Globus pallidus (tissue), 1 donor: ENCODE results near the gene PBX1.

Experiments used
- DNase-seq: peaks from one replicate; pipeline ENCODE4 v3.0.0-alpha.2; 2015; ENCODE audit warnings: low spot score

Gene PBX1

DNA sequence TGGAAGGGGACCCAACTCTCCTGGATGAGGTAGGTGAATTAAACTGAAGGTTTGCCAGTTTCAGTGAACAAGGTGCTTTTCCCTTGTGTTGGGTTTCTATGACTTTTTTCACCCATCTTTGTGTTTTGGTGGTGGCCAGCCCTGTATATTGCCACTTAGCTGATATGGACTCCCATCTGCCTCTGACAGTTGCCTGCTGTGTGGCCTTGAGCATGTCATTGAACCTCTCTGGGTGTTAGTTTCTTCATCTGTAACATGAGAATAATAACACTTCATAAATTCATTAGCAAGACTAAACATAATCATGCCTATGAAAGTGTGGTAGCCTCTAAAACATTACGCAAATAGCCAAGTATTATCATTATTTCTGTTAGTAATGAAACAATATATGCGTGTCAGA is 141.7 kb downstream of the PBX1 start:
- no peak for DNase-seq

DNA sequence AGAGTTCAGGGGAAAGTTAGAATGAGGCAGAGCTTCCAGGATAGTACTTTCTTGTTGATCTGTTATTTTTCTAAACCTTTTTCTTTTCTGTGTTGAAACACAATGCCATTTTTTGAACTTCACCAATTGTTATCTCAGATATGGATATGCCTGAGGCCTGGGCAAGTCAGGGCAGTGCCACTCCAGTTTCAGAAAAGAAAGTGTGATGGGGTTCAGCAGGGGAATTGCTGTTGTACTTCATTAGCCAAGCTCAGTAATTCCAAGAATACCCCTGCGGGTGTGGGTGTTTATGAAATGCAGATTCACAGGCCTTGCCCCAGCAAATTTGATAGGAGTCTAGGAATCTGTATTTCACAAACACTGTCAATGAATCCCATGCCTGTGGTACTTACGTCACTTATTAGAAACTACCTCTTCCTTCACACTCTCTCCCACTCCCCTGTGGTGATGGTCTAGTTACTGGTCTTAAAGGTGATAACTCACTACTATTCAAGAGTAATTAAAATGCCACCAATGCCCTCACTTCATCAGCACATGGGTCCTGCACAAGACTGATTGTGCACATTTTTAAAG is 142.3 kb downstream of the PBX1 start:
- no peak for DNase-seq

DNA sequence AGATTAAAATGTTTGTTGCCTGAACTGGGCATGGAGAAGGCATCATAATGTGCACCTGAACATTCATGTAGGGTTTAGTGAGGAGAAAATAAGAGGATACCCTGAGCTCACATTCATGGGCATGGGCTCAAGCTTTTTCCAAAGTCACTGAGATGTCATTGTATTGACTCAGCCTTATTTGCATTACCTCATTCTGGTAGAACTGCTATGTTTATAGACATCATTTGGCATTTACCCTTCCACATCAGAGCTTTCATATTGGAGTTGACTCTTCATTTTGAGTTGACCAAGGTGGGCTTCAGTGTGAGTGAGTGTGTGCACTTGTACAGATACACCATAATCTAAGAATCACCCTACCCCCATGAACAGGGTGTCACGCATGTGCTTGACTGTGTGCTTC is 143.2 kb downstream of the PBX1 start:
- no peak for DNase-seq

DNA sequence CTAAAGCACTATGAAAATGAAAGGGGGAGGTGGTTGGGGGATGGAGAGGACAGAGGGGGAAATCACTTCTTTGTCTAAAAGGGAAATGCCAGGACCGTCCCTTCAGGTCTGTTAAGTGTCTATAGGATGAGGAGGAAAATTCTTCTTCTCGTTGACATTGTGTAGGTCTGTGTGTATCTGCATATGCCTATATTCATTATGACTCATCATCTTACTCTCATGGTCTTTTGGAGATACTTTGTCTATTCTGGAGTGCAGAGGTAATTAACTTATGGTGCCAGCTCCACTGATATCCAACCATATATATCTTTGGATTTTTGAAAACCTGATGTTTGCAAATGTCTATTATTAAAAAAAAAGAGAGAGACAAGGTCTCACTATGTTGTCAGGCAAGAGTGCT is 143.7 kb downstream of the PBX1 start:
- DNase-seq: no peak

DNA sequence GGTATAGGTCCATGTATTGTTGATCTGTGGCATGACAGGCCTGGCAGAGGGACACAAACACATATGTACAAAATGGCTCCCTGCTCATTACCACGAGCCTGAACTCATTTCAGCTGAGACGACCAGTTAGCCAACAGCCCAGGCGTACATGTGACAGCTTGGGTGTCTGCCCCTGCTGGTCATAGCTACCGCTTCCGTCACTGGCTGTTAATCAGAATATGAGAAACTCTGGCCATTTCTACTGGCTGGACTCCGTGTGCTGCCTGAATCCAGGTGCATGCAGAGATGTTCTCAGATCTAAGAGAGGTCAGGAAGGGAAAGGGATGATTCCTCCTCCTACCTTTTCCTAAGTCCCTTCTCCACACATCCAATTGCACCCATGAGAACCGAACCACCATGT is 144.5 kb downstream of the PBX1 start:
- no peak for DNase-seq

DNA sequence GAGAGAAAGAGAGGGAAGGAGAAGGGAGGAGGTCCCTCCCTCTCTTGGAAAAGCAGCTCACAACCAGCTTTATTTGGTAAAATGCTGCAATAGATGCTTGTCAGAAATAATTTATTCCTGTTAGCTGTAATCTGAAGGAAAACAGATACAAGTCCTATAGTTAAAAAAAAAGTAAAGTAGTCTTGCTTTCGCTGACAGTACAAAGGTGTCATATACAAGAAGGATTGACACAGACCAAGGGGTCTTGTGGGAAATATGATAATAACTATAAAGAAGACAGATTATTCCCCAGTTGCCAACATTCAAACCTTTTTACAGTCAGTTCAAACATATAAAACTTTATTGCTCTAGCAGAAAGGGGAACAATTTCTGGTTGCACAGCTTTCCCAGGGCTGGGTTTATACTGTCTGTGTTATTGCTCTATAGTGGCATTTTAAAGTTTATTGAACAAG is 145.0 kb downstream of the PBX1 start:
- DNase-seq: no peak

DNA sequence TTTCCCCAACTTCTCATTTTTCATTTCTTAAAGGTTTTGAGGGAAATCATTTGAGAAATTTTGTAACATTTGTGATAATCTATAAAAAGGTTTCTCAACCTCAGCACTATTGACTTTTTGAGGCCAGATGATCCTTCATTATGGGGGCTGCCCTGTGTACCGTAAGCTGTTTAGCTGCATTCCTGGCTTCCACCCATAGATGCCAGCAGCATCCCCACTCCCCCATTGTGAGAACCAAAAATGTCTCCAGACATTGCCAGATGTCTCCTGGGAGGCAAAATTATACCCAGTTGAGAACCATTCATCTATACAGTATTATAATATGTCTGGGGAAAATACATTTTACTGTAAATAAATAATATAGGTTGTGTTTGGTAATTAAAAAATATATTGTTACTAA is 146.0 kb downstream of the PBX1 start:
- no peak for DNase-seq

DNA sequence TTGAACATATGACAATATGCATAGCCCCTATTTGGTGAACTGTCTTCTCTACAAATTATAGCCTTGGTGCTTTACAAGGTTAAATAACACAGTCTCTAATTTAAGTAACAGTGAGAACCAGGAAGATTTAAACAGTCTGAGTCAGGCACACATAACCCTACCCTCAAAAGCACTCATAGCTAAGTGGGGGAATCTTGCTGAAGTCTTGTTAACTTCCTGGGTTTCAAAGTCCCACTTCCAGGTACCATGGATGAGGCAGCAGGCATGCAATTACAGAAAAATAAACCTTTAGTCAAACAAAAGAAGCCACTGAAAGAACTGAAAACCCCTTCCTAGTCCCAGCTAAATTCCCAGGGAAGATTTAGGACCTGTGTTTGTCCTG is 147.6 kb downstream of the PBX1 start:
- DNase-seq: no peak

DNA sequence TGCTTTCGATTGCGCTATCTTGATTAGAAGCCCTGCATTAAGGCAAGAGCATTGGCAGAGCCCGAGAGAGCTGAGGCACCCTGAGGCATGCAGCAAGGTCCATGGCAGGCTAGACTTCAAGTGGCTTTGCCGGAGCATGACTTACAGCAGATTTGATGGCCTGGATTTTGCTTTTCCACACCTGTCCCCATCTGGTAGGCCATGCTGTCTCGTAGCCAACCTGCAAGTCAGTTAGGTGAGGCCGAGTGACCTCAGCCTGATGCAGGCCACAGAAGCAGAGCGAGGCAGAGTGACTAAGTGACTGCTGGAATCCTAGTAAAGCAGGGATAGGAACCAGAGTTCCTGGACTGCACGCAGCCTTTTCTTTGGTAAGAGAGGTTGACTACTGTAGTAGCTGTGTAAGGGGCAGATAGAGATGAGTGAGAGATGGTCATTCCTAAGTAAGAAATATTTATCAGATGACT is 148.9 kb downstream of the PBX1 start:
- DNase-seq: no peak

DNA sequence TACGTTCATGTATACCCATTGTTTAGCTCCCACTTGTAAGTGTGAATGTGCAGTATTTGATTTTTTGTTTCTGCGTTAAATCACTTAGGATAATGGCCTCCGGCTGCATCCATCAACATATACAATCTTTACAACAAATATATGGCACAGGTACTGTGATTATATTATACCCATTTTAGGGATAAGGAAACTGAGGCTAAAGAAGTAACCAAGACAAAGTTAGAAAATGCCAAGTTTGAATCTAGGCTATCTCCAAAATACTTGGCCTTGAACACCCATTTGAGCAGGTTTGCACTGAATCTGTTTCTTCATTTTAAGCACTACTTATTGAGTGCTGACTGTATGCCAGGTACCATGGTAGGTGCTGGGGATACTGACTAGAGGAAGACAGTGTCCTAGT is 149.6 kb downstream of the PBX1 start:
- DNase-seq: no peak

DNA sequence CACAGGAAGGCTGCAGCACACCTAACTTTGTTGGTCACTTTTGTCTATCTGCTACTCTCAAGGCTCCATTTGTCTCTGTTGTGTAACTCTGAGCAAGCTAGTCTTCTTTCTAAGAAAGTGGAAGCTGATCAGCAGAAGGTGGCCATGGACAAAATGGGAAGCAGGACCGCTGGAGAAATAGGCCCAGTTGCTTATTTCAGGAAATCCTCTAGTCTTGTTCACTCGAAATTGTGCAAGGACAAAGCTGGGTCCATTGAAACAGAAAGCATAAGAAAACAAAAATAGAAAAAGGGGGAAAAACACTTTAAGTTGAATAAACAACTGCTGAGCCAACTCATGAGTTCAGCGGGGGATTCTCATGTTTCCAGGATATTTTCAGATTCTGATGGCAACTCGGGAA is 150.1 kb downstream of the PBX1 start:
- no peak for DNase-seq

DNA sequence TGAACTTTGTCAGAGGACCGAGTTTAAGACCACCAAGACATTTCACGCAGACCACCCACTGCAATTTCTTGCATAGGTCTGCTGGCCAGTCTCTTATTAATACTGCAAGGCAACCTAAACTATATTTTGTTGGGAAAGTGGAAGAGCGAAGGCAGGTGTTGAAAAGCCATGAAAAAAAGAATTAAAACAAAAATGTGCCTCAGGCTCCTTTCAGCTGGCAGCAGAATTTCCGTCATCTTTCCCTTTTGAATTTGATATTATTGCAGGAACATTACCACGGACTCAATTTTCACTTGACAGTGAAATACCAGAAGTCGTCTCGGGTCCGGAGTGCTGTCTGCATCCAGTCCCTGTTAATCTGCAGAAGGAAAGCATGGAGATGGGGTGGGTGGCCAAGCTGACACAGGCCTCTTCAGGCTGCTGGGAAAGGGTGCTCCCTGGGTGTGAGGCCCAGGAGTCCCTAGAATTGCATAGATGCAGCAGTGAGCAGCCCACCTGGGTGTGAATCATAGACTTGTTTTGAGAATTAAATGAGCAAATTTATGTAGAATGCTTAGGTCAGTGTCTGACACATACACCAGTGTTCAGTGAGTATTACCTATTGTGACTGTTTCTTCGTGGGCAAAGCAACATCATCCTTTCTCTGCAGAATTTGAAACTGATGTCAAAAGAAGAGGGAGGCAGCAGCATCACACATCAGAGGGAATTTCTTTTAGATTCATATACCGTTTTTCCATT is 150.7 kb downstream of the PBX1 start:
- no peak for DNase-seq

DNA sequence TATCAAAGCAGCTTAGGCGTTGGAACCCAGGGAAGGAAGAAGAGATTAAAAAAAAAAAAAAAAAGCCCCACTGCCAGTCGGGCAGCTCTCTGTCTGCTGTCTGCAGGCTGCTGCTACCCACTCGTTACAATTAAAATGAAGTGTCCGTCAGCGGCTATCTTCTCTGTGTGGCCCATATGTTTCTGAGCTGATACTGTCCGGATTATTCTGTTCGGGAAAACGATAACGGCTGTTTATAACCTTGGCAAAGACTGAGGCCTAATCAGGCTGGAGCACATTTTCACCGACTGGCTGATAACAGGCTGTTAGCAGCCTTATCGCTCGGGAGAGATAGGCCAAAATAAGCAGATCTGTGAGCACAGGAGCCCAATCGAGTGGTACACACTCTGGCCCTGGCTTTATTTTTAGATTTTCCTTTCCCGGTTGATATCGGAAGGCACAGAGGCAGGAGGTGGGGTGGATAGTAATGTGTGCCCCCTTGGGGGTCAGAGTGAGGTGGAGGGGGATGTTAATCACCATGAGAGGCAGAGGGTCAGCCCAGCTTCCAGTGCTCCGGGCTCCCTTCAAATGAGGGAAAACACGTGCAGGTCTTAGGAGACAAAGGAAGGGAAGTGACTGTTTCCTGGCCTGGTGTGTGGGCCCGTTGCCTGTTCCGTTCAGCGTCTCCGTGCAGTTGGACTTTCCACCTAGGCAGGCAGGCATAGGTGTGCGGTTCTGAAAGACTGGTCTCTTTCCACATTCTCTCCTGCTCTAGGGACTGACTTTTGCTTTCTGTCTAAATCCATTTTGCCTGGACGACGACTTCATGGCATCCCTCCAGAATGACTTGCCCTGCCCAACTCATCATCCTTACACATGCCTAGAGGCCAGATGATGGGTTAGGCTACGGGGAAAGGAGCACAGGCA is 153.4 kb downstream of the PBX1 start:
- no peak for DNase-seq

DNA sequence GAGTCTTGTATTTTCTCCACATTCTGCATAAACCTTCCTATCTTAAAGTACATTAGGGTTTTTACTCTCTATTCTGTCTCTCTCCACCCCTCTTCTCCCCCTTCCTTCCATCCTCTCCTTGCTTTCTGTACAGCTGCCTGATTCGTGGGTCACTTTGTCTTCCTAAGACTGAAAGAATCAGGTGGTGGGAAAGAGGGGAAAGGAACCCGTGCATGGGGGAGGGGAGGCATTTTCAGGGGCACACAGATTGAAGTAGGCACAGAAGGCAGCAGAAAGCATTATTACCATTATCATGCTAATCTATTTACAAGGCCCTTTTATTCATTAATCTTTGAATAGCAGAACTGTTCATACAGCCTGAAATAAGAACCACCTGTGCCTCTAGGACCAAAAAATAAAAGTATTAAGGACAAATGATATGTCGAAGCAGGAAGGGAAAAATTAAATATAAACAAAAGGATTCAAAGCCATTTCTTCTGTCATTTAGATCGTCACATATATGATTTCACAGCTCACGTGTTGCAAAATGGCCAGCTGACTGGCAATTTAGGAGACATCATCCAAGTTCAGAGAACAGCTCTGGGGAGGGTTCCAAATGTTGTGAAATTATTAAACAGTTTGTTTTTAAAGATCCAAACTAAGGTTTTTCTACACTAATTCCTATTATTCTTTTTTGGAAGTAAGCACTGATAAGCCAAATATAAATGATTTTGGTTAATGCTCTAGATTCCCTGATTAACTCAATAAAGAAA is 154.6 kb downstream of the PBX1 start:
- DNase-seq: no peak

DNA sequence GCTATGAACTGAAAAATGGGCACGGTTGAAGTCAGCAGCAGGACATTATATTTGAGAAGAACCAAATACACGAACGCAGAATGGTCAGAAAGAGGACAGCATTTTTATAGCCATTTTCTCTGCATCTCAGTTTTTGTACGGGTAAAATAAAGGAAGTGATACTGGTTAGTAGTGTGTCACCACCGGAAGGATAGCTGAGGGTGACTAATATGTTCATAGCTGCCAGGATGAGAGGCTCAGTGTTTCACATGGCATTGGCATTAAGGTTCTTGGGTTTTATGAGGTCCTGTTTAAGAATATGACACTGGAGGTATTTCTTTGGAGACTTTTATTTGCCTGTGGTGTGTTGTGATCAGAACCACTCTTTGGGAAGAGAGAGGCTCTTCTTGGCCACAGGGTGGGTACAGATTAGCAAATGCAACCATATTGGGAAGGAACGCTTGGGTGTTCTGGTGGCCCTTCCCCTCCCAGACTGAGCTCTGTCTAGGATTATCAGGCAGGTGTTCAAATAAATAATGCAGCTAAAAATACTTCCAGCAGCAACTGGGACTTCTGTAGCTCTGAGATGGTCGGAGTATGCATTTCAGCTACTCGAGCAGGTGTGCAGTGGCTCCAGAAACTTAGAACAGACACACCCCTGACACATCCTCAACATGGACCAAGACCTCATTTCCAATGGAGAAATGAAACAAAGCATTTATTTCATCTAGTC is 158.2 kb downstream of the PBX1 start:
- no peak for DNase-seq

DNA sequence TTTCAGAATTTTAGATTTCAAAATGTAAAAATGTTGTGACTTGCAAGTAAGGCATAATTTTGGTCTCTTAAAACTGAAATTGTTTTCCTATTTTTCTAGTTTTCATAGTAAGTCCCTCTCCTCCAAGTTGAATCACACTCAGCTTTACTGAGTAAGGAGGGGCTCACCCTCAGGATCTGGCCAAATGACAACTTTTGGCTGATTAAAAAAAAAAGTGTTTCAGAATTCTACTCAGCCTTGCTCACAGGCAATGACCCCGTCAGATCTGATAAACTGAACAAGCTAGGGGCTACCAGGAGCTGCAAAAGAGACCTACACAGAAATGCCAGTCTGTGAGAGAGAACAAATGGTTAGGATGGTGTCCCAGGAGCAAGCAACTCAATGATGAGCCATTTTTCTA is 159.8 kb downstream of the PBX1 start:
- no peak for DNase-seq

DNA sequence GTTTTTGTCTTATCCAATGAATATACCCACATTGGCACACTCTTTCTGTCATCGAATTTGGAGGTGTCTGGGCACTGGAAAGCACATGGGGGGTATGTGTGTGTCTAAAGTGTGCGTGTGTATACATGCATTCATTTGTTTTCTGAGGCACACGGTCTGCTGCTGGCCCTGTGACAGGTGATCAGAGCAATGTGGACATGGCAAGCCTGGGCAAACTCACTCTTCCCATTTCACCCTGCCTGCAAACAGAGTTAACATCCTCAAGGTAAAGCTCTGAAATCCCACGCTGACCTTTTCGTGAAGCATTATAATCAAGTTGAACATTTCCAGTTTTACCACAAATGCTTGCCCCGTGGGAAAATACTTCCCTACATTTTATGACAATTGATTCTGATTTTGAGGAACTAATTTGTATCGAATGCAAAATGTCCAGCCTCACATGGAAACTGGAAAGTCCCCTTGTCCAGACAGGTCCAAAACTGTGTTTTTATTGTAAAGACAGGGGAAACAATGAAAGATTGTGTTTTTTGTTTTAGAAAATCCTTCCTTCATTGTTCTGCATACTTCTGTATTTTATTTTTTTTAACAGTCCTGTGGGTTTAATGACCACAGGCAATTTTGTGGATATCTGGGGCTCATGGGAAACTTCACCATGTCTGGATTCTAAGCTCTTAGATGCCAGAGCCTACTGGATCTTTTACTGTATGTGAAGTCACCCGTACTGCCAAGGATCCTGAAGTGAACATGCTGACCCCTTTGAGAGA is 160.9 kb downstream of the PBX1 start:
- DNase-seq: no peak

DNA sequence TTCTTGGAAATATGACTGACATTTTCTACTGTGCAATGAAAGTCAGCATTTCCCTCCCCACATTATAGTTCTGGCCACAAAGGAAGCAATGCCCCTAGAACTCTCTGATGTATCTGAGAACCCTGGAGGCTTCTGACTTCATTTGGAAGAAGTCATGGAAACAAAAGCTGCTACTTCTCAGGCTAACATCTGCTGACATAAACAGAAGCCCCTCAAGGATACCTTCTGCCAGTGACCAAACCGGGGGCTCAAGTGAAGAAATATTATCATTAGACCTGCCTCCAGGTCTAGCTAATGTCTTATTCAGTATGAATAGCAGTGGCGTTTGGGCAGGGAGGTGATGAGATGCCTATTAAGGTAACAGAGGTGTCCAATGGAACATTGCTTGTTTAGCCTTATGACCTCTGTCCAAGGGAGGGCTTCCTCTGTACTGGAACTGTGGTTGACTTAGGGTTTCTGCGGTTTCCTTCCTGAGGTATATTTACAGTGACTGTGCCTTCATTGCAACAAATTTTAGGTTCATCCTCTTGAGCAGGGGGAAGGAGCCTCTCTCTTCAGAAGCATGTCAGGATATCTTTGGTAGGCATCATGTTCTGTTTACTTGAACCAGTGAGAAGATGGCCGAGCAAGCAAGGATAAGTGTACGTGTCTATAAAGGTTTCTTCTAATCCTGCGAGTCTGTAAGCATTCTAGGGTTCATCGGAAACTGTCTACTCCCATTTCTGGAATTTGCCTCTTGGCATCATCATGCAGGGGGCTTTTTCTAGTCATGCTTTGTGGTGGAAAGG is 161.7 kb downstream of the PBX1 start:
- no peak for DNase-seq

DNA sequence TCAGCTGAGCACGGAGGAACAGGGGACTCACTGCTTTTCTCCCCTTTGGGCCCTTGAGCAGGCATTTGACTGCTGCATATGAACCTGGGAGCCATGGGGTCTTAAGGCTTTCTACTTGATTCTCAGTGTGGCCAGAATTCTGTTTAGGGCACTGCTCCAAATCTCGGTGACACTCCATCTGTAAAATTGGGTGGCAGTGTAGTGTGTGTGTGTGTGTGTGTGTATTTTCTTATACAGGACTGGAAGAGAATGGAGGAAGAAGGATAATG is 162.2 kb downstream of the PBX1 start:
- DNase-seq: no peak

DNA sequence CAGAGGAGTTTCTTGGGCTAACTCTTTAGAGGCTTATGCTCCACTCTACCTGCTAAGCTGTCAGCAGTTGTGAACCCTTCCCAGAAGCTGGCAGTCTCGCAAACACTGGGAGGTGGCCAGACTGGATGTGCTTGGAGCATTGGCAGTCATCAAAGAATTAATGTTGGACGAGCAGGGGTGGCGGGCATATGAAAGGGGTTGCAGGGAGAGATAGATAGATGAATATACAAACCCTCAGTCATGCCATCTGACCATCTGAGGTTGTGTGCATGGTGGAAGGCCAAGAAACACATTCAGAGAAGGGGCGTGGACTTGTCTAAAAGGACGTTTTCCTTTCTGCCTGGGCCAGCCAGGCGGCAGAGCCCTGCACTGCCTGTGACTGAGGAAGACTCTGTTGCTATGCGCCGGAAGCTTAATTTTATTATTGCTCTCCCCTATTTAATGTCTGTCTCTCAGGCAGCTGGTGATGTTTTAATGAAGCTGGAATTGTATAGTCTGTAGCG is 164.4 kb downstream of the PBX1 start:
- peak; percentile 49 for DNase-seq
